Duodenal mucosa (tissue), 2 donors: ENCODE data around the gene TRNAU1AP.
"Not testable (repeated sequence)": the region's sequence is repeated elsewhere in the genome, so short reads cannot be mapped to it uniquely, and the experiment has no call there.

Experiments used
- H3K27ac ChIP-seq: one replicate; pipeline ENCODE4 v1.7.0; 2013; ENCODE audit warnings: low read depth, low read length
- H3K27me3 ChIP-seq, 2 donors: one replicate each; pipeline ENCODE4 v1.7.0; 2013; ENCODE audit warnings: low read length in 2 of 2, control low read depth in 1 of 2; ENCODE audit not compliant: insufficient read depth in 2 of 2, control insufficient read depth in 1 of 2
- H3K36me3 ChIP-seq, 2 donors: one replicate each; pipeline ENCODE4 v1.7.0; 2013; ENCODE audit warnings: low read length in 2 of 2, control low read depth in 1 of 2; ENCODE audit not compliant: insufficient read depth in 2 of 2, control insufficient read depth in 1 of 2
- H3K4me1 ChIP-seq, 2 donors: one replicate each; pipeline ENCODE4 v1.7.0; 2013; ENCODE audit warnings: low read length in 2 of 2, control low read depth in 1 of 2; ENCODE audit not compliant: insufficient read depth in 2 of 2, control insufficient read depth in 1 of 2
- H3K4me3 ChIP-seq, 2 donors: one replicate each; pipeline ENCODE4 v1.7.0; 2013; ENCODE audit warnings: low read length in 2 of 2, low read depth in 1 of 2
- H3K9ac ChIP-seq, 2 donors: one replicate each; pipeline ENCODE4 v1.7.0; 2013; ENCODE audit warnings: low read length in 2 of 2, low read depth in 1 of 2
- H3K9me3 ChIP-seq, 2 donors: one replicate each; pipeline ENCODE4 v1.7.0; 2013; ENCODE audit warnings: low read length in 2 of 2, control low read depth in 1 of 2; ENCODE audit not compliant: control insufficient read depth in 1 of 2

TRNAU1AP gene

GRCh38 chr1:28510970-28511440 lies 41.9 kb upstream of the TRNAU1AP start:
- H3K4me3 ChIP-seq, result no peak overlapping the region
- no peak overlapping the region for H3K27ac ChIP-seq

DNA sequence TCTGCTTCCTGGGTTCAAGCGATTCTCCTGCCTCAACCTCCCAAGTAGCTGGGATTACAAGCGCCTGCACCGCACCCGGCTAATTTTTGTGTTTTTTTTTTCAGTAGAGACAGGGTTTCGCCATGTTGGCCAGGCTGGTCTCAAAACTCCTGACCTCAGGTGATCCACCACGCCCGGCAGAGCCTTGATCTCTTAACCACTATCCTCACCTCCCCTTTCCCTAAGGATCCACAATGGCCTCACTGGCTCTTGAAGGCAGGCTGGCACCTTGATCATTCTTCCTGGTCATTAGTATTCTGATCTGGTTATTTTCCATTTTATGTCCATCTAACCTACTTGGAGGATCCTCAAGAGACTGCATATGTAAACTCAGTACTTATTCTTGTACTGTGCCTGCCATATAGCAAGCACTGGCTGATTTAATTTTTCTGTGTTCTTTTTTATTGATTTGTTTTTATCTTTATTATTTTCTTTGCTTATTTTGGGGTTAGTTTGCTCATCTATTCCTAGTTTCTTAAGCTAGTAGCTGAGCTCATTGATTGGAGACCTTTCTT lies 40.8 kb upstream of the TRNAU1AP start:
- Histone ChIP-seq H3K4me1 (peaks cover 17 to 36% of the 10 kb centered on the region in 2 donors), H3K9ac (no peak overlapping the region), H3K9me3 (no peaks in the 10 kb centered on the region), H3K27ac (no peak overlapping the region), H3K27me3 (no peaks in the 10 kb centered on the region), H3K36me3 (peaks cover 35 to 59% of the 10 kb centered on the region in 2 donors), H3K4me3 (no peak overlapping the region)

More at GRCh38 chr1:28510970-28511440, 41.9 kb upstream of the TRNAU1AP start:
- H3K9me3 ChIP-seq, result no peaks in the 10 kb centered on the region
- no peaks in the 10 kb centered on the region for H3K27me3 ChIP-seq
- peaks cover 38 to 61% of the 10 kb centered on the region in 2 donors for H3K36me3 ChIP-seq
- peaks cover 17 to 42% of the 10 kb centered on the region in 2 donors for H3K4me1 ChIP-seq
- H3K9ac ChIP-seq, result no peak overlapping the region

DNA sequence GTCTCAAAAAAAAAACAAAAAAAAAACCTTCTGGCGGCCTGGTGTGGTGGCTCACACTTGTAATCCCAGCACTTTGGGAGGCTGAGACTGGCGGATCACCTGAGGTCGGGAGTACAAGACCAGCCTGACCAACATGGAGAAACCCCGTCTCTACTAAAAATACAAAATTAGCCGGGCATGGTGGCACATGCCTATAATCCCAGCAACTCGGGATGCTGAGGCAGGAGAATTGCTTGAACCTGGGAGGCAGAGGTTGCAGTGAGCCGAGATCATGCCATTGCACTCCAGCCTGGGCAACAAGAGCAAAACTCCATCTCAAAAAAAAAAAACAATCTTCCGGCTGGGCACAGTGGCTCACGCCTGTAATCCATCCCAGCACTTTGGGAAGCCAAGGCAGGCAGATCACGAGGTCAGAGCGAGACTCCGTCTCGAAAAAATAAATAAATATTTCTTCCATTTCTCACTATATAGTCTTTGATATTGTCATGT lies 38.4 kb upstream of the TRNAU1AP start:
- H3K27me3 ChIP-seq, H3K27ac ChIP-seq, H3K9me3 ChIP-seq, H3K9ac ChIP-seq, H3K4me3 ChIP-seq: not testable (repeated sequence)
- H3K4me1 ChIP-seq, result peaks cover 15 to 27% of the 10 kb centered on the region in 2 donors
- peaks cover 17 to 39% of the 10 kb centered on the region in 2 donors for H3K36me3 ChIP-seq

DNA sequence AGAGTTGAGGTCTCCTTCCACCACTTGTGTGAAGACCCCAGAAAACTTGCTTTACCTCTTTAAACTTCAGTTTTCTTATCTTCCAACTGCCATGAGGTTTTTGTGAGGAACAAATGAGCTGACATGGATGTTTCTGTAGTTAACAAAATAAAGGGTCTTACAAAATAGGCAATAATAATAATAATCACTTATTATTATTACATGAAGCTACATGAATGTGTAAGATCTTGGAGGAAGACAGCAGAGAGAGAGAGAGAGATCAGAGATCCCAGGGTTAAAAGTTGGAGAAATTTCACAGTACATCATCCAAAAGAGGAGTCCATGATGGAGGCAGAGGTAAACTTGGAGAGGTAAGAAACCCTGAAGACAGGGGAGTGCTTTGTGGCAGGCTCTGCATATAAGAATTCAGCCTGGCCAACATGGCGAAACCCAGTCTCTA lies 36.3 kb upstream of the TRNAU1AP start:
- no peak overlapping the region for H3K9ac ChIP-seq
- H3K27ac ChIP-seq, result no peak overlapping the region
- no peaks in the 10 kb centered on the region for H3K9me3 ChIP-seq
- no peaks in the 10 kb centered on the region for H3K27me3 ChIP-seq
- peaks cover 15% of the 10 kb centered on the region in 2 donors for H3K4me1 ChIP-seq
- H3K36me3 ChIP-seq, result peaks cover 0 to 20% of the 10 kb centered on the region in 2 donors
- no peak overlapping the region for H3K4me3 ChIP-seq

DNA sequence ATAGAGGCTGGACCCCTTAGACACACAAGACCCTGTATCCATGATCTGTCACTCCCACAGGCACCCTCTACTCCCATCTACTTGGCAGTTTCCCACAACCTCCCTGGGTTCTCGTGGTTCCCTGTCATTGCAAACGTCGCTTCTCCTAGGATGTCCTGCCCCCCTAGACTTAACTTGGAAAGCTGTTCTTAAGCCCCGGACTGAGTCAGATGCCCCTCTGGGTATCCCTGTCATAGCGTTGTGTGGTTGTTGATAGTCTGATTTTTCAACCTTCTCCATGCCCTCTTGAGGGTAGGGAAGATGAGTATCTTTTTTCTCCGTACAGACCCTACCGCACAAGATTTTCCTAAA lies 35.3 kb upstream of the TRNAU1AP start:
- Histone ChIP-seq H3K27me3 (no peaks in the 10 kb centered on the region), H3K36me3 (peaks cover 0 to 12% of the 10 kb centered on the region in 2 donors), H3K4me3 (peak overlapping the region; percentile 69 to 80), H3K9ac (peak overlapping the region; percentile 30 to 80), H3K27ac (no peak overlapping the region), H3K4me1 (peaks cover 15% of the 10 kb centered on the region in 2 donors), H3K9me3 (no peaks in the 10 kb centered on the region)

DNA sequence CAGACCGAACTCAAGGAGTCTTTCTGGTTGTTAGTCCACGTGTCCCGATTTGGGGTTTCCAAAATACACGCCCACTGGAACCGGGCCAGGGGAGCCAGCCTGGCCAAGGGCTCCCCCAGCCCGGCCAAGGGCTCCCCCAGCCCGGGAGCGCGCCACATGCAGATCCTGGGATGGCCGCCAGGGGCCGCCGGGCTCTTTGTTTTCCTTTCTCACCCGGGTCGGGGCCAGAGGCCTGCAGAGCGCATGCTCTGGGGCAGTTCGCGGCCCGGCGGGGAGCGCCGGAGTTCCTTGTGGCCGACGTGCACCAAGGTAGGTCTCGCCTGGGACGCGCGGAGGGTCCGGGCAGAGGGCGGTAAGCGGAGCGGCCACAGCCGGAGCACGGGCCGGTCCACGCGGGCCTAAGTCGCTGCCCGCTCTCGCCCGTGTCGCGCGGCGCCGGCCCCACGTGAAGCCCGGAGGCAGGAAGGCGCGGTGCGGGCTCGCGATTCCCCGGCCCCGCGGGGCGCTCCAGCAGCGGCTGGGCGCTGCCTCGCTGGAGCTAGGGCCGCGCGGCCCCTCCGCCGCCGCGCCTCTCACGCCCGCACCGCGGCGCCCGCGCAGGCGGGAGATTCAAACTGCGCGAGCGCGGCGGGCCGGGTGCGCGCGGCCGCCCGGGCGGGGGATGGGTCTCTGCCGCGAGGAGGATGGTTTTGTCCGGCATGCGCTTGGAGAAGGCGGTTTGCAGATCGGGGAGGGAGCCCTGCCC lies 34.7 kb upstream of the TRNAU1AP start:
- Histone ChIP-seq H3K4me1 (peaks cover 15% of the 10 kb centered on the region in 2 donors), H3K4me3 (peak overlapping the region; percentile 69 to 80), H3K9ac (peak overlapping the region; percentile 30 to 80), H3K27ac (peak overlapping the region; percentile 69), H3K9me3 (no peaks in the 10 kb centered on the region), H3K36me3 (peaks cover 0 to 10% of the 10 kb centered on the region in 2 donors), H3K27me3 (no peaks in the 10 kb centered on the region)

- H3K4me1 ChIP-seq, result peaks cover 15% of the 10 kb centered on the region in 2 donors
- no peak overlapping the region for H3K27ac ChIP-seq
- no peaks in the 10 kb centered on the region for H3K27me3 ChIP-seq
- peak overlapping the region; percentile 69 to 80 for H3K4me3 ChIP-seq
- H3K9ac ChIP-seq, result peak overlapping the region; percentile 26 to 43
- H3K36me3 ChIP-seq, result peaks cover 0 to 3% of the 10 kb centered on the region in 2 donors
- no peaks in the 10 kb centered on the region for H3K9me3 ChIP-seq
Observed at GRCh38 chr1:28518745-28519341, 34.0 kb upstream of the TRNAU1AP start.

GRCh38 chr1:28519946-28520725 lies 32.7 kb upstream of the TRNAU1AP start:
- no peak overlapping the region for H3K9ac ChIP-seq
- H3K36me3 ChIP-seq, result no peaks in the 10 kb centered on the region
- H3K4me3 ChIP-seq, result no peak overlapping the region
- H3K4me1 ChIP-seq, result peaks cover 15% of the 10 kb centered on the region in 2 donors
- H3K9me3 ChIP-seq, result no peaks in the 10 kb centered on the region
- H3K27me3 ChIP-seq, result no peaks in the 10 kb centered on the region
- H3K27ac ChIP-seq, result no peak overlapping the region

- not testable (repeated sequence) for H3K27me3 ChIP-seq, H3K36me3 ChIP-seq, H3K9me3 ChIP-seq, H3K4me3 ChIP-seq, H3K9ac ChIP-seq, H3K27ac ChIP-seq
- H3K4me1 ChIP-seq, result peaks cover 15% of the 10 kb centered on the region in 2 donors
Observed at GRCh38 chr1:28520796-28521195, 32.1 kb upstream of the TRNAU1AP start.
